Measurements from ENCODE around the gene KLF9.

- TF ChIP-seq POLR2A (IDR thresholded peaks at IDR 0.05; ENCODE audit: low read depth, low read length) = no peak
- no peak for TF ChIP-seq POLR2AphosphoS5 (IDR thresholded peaks at IDR 0.05; ENCODE audit: low read depth, low read length)
- no peak for TF ChIP-seq TAF1 (IDR thresholded peaks at IDR 0.05; ENCODE audit: borderline replicate concordance, low read depth, low read length)
These were observed 16.3 kb downstream of the KLF9 start for GRCh38 chr9:70398145-70398556.

Measured in GM12892 (cell line).